TTC549 (cell line): Measurements from ENCODE around the gene MMS22L.
A peak's percentile ranks its signal among the peaks of the same experiment; 100 is the strongest.
"Not testable (repeated sequence)": the region's sequence is repeated elsewhere in the genome, so short reads cannot be mapped to it uniquely, and the experiment has no call there.

Experiments
- FAIRE-seq: peaks from 2 replicates; lab custom pipeline; 2012; peaks lifted over from hg19 to GRCh38; lab: Jason Lieb, UNC

The MMS22L gene

DNA sequence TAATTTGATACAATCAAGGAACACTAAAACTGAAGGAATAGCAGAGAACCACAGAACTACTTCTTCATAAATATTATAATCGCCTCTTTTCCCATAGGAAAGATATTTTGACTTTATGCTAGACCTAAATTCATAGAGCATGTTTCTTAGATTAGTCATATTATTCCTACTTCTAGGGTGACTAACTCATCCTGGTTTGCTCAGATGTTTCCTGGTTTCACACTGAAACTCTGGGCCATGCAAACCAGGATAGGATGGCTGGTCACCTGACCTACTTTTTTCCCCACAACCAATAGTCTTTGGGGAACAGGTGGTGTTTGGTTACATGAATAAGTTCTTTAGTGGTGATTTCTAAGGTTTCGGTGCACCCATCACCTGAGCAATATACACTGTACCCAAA, 42.8 kb downstream of the MMS22L start:
- FAIRE-seq = no peak

DNA sequence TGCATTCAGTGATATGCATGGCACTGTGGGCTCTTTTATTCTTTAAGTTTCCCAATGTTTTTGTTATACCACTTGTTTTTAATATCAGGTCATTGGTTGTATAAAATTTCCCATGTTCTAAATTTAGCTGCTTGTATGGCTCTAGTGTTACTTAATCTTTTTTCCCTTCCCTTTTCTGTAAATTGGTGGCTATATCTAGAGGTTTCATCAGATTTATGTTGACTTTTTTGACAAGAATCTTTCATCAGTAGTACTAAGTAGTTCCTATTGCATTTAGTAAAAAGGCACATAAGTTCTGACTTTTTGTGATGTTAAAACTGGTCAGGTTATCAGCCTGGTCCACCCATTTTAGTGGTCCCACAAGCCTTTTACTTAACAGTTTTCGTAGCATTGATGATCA, 51.1 kb downstream of the MMS22L start:
- FAIRE-seq = no peak

DNA sequence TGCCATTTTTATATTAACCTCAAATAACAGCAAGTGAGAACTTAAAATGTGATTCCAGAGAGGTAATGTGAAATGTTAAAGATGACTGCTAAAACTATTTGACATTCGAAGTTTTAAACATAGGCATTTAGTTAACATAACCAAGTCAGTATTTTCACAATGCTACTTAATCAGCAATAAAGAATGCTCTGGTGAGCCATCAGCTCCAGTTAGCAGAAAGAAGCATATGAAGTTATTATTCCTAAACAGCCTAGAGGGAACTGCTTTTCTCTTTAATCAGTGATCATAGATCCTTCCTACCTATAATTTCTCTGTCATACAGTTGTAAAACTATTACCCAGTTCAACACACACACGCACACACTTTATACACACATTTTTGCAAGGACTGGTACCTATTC, 60.1 kb downstream of the MMS22L start:
- no peak for FAIRE-seq

DNA sequence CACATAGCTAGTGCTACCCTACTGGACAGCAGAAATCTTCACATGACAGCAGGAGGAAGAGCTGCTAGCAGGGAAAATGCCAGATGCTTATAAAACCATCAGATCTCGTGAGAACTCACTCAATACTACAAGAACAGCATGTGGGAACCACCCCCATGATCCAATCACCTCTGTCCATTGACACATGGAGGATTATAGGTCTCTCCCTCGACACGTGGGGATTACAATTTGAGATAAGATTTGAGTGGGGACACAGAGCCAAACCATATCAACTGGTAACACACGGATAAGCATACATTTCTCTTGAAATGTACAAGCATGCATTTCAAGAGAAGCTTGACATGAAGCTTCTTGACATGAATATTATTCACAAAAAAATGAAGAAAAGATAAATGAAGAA, 64.1 kb downstream of the MMS22L start:
- FAIRE-seq = no peak

DNA sequence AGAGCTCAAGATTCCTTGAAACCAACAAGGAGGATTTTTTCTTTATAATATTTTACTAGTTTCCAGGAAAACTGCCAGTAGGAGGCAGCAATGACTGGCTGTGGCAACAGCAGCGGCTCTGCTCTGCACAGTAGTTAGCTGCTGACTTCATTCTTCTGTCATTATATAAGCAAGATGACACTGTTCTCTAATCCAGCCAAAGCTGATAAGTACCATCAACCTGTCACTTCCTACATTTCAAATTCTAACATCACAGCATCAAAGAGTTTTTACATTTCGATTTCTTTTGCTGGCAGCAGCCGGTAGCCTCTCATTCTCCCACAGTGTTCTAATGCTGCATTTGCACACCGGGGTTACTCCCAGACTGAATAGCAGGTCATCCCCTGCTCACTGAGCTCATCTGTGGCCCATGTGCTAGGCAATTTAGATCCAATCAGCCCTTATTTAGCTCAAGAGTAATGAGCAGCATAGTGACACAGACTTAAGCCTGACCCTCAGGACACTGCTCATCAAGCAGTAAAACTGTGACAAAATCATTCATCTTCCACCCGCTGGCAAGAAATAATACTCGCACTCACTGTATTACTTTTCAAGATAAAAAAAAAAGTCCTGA, 67.8 kb downstream of the MMS22L start:
- FAIRE-seq = peak; percentile 56

DNA sequence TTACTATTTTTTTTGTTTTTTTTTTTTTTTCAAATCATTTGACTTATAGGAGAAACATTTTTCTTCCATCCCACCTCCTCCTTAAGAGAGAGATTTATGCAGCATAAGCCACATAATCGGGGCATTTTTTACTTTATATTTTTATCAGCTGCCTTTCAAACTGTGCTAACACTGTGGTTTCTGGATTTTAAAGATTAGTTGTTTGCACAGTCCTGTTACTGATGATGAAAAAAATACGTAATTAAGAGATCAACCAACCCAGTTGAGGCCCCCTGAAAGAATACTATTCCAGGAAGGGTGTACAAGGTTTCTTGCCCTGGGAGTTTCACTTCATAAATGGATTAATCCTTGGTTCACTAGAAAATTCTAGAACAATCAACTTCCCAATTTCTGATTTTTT, 68.3 kb downstream of the MMS22L start:
- no peak for FAIRE-seq

DNA sequence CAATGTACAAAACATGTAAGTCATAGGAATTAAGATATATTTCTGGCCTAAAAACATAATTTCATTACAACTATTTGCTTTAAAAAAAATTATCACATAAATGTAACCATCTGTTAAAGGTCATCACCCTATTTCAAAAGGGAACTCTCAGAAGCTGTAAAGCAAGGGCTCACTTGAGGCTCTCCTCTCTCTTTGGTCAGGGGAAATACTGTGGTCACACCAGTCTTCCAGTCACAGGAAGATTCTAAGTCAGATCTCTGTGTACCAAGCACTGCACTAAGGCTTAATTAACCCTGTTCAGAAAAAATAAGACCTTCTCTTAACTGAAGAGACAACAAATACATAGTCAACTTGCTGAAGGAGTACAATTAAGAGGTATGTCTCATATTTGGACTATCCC, 75.6 kb downstream of the MMS22L start:
- FAIRE-seq = no peak

DNA sequence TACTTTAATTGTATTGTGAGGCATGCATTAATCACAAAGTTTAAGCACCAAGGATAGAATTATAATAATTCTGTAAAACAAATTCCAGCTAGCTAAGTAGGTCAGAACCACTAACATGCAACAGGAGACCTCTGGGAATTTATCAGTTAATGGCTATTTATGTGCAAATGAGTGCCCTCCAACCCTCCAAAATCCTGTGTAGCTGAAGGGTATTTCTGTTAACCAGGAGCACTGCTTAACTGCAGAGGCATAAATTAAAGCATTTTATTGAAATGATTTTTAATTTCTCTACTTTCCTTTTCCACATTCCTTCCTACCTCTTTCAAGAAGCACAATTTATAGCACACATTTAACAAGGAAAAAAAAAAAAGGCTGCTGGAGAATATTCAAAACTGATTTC, 77.0 kb downstream of the MMS22L start:
- no peak for FAIRE-seq

DNA sequence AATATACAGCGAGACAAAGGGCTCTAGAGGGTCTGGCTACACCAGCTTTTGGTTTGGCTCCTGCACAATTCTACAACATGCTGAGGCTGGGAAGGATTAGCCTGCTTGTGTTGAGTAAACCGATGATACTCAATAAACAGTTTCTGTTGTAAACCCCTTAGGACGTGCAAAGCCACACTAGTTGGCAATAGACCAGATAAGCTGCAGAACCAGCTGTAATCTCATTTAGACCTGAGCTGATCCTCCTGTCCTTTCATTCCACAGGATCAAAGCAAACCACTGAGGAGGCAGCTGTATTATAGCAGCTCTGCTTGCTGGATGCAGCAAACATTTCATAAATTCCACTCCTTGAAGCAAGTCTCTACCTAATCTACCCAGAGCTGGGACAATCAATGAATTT, 79.7 kb downstream of the MMS22L start:
- no peak for FAIRE-seq

DNA sequence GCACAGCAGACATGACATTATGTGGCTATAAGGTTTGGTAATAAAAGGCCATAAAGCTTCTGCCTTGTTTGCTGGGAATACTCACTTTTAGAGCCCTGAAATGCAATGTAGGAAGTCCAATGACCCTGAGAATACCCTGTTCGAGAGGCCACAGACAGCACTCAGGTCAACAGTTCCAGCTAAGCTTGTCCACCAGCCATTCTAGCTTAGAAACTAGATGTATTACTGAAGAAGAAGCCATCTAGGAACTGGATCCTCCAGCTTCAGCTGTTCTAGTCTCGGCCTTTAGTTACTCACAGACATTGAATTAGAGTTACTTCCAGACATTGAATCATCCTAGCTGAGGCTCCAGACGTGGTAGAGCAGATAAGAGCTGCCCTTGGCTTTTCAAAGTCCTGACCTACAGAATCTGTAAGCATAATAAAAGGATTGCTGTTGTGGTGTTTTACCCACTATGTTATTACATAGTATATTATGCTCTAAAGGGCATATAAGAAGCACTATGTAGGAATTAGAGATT, 84.9 kb downstream of the MMS22L start:
- no peak for FAIRE-seq

DNA sequence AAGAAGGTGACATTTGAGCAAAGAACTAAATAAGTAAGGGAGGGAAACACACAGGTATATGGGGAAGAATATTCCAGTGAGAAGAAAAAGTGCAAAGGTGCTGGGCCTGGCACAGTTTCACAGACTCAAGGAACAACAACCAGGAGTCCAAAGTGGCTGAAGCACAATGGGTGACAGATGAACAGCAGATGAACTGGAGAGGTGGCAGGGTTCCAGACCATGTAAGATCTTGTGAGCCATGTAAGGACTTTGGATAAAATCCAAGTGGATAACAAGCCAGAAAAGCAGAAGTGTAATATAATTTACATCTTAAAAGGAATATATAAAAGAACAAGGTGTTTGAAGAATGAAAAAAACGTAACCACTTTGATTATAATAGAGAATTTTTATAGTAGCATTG, 87.9 kb downstream of the MMS22L start:
- no peak for FAIRE-seq

DNA sequence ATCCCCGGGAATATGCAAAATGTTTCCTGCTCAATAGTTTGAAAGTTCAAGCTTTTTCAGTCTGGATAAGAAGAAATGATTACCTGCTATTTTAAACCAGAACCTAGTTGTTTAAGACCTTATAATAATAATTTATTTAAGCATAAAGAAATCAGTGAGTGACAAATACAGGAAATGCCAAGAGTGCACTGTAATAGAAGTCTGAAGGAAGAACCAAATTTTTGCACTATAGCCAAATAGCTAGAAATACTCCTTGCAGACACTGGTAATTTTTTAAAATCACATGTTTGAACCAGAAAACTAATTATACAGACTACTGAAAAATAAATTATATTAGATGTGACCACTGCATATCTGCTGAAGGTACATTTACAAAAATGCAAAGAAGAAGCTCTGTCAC, 93.2 kb downstream of the MMS22L start:
- FAIRE-seq = no peak

DNA sequence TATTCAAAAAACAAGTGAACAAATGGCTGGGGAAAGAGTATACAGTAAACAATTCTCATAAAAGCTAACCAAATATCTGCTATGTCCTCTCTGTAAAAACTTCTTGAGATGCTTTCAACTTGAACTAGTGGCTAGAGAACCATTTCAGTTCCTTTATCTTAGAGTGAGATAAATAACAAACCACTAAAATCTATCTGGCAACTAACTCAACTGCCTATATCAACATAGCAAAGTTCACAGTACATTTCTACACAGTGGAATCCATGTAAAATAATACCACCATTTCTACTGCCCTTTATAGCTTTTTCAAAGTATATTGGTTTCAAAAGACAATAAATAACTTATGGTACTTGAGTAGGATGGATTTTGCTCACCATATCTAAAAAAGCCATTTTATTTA, 95.1 kb downstream of the MMS22L start:
- no peak for FAIRE-seq

DNA sequence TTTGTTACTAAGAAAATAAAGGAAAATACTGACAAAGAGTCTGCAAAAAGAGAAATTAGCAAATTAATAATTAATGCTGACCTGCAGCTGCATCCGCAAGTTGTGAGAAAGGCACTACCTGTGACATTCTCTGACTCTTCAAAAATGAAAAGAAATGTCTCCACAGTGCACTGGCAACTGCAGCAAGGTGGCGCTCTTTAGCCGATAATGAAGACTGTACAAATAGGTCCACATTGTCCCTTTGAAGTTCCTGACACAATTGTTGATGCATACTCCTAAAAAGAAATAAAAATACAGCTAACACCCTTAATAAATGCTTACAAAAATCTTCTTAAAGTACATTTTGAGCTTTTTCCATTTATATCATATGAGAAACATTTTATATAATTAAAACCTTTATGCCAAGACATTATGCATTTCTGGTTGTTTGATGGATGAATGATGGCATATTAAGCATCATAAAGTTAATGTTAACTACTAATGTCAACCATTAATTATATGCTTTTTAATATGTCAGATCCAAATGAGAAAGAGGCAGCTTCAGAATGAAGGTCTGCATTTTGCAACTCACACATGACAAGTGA, 96.5 kb downstream of the MMS22L start:
- FAIRE-seq = peak; percentile 79

DNA sequence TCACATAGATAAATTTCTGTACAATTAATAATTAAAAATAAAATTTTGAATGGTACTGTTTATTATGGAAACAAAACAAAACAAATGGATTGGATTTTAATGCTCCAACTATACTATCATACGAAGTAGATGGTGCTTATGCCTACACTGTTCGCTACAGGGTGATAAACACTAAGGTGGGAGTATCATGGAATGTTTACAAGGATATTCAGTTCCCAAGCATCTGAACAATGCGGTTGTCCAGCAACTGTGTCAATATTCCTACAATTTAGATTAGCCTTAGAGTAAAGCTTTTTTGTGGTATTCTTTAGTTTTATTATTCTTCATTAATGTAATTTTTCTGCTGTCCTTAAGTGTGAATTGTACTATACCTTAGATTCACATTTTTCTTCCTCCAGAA, 105.1 kb downstream of the MMS22L start:
- FAIRE-seq = no peak

DNA sequence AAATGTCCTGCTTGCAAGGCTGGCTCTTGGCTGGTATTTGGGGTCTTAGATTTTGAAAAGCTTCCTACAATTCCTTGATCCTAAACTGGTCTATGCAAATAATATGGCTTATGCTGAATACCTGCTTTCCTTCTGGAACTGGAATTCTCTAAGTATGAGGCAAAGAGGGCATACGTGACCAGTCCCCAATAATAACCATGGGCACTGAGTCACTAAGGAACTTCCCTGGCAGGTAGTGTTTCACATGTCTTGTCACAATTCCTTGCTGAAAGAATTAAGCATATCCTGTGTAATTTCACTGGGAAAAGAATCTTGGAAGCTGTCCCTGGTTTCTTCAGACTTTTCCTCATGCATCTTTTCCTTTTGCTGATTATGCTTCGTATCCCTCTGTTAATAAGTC, 106.5 kb downstream of the MMS22L start:
- no peak for FAIRE-seq

DNA sequence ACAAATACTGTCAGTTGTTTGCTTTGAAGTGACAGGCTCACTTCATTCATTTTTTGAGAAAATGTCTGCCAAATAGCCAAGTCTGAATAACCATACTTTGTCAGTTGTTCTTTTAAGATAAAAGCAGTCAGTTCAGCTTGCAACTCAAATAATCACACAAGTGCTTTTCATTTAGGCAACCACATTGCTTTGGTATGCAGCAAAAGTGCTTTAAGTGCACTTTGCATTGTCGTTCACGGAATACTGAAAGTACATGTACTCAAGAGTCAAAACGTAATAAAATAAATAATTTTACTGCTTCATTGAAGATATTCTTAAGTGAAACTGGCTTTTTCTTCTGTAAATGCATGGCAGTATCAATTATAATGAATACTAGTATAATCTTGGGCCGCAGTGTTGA, 107.2 kb downstream of the MMS22L start:
- FAIRE-seq = no peak

DNA sequence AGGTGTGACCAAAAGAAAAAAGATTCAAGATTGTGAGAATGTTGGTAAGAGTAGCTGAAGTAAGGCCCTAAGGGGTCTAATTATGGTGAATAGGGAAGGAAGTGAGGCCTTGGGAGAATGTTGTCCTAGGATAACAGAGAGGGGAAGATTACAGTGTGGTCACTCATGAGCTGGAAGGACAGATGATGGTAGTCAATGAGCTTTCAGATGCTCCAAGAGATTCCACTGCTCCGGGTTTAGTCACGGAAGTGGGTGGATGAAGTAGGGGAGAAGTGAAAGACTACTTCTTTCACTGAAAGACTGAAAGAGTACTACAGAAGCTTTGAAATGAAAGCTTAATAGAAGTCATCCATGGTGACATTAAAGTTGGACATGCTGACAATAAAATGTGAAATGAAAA, 108.5 kb downstream of the MMS22L start:
- no peak for FAIRE-seq

DNA sequence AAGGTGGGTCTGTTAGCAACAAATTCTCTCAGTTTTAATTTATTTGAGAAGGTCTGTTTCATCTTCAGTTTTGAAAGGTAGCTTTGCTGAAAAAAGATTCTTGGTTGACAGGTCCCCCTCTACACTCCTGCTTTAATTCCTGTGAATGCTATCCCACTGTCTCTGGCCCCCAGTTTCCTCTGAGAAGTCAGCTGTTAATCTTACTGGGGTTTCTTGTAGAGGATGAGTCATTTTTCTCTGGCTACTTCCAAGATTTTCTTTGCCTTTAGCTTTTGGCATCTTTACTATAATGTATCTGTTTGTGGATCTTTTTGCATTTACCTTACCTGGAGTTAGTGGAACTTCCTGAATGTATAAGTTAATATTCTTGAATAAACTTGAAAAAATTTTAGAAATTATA, 122.7 kb downstream of the MMS22L start:
- FAIRE-seq = no peak

DNA sequence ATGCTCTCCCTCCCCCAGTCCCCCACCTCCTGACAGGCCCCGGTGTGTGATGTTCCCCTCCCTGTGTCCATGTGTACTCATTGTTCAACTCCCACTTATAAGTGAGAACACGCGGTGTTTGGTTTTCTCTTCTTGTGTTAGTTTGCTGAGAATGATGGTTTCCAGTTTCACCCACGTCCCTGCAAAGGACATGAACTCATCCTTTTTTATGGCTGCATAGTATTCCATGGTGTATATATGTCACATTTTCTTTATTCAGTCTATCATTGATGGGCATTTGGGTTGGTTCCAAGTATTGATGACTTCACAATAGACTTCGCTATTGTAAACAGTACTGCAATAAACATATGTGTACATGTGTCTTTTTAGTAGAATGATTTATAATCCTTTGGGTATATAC, 127.6 kb downstream of the MMS22L start:
- FAIRE-seq = not testable (repeated sequence)

DNA sequence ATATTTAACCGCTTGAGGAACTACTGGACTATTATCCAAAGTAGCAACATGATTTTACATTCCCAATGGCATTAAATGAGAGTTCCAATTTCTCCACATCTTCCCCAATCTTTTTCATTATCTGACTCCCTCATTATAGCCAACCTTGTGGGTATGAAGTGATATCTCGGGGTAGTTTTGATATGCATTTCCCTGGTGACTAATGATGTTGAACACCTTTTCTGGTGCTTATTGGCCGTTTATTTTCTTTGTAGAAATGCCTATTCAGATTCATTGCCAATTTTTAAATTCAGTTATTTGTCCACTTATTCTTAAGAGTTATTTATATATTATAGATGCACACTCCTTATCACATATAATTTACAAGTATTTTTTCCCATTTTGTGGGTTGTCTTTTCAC, 129.0 kb downstream of the MMS22L start:
- FAIRE-seq = no peak

DNA sequence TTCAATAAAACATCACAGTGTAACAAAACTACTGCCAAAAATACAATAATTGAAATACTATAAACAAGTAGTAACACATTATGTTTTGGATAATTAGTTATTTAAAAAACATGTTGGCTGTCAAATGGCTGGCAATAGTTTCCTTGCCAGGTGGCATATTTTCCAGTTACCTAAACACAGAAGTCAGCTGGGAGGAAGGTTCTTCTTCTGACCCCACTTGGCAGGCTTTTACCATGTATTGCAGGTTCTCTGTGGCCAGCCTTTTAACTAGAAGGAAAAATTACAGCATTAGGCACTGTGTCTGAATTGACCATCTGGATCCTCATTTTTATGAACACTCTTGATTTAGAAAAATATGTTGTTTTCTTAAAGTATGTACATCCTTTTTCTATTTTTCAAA, 131.4 kb downstream of the MMS22L start:
- no peak for FAIRE-seq

DNA sequence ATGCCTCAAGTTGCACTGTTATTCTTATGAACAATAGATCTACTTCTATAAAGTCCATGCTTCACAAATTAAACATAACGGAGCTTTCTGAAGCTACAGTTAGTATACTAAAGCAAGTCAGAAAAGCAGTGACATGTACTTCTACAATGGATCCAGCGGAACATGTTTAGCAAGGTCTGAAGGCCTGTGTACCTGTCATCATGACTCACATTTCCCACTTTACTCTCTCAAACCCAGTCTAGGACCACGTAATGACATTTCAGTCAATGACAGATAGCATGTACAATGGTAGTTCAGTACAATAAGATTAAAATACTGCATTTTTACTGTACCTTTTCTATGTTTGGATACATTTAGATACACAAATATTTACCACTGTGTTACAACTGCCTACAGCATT, 132.1 kb downstream of the MMS22L start:
- FAIRE-seq = no peak

DNA sequence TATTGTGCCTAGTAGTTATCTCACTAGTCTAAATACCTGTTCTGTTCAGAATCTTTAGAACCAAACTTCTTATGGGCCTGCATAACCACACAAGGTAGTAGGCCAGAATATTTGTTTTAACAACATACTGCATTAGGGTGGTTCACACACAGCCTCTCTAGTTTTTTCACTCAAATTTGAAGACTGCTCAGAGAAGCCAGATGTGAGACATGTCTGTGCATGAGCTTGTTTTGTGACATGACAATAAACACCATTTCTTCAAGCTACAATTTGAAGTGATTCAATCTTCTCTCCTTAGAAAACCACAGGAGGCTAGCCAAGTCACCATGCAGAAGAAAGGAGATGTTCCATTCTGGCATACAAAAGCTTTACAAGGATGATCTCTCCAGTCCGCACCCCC, 135.6 kb downstream of the MMS22L start:
- FAIRE-seq = no peak

DNA sequence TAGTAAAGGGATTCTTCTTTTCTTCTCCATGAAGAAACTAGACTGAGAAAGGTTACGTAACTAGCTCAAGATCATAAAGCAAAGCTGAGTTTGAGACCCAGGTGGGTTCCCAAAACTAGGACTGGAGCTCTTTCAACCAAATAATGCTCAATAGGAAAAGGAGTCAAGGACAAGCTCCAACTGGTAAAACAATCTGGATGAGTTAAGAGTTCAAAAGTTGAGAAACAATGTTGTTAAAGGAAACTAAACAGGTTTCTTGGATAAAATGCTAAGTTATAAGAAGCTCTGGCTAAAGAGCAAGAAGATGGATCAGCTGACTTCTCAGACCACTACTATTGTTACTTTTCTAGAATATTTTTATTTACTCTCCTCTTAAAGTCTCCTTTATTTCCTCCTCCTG, 137.3 kb downstream of the MMS22L start:
- FAIRE-seq = no peak
